OCI-M1 (cell line): ENCODE results near the gene SGSM2.
A peak's percentile ranks its signal among the peaks of the same experiment; 100 is the strongest.

Experiments used
- DNase-seq: peaks from one replicate; lab custom pipeline; 2025; lab: John Stamatoyannopoulos, UW

SGSM2 gene

DNA sequence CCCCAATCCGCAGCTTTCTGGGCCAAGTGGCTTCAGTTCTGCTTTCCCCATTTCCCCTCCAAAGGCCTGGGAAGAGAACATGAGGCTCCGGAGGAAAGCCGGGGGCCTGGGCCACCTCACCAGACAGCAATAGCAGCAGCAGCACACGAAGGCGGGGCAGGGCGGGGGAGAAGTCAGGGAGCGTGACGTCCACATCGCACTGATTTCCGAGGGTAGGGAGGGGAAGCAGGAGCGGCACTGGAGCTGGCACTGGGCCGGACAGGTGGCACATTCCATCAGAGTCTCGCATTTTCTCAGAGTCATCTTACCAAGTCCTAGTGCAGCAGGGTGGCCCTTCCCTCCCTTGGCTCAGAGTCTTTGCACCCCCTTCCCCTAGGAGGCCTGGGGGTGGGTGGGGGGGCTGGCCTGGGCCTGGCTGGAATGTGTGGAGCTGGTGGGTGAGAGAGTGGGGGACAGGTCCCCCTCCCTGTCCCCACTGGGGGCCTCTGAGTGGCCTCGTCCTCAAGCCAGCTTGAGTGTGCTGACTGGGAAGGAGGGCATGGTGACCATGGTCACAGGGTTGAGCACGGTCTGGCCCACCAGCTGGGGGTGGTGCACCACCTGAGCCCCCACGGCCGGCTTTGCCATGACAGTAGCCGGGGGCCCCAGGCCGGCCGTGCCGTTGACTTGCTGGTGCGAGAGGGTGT, 49.2 kb downstream of the SGSM2 start:
- DNase-seq = no peak

DNA sequence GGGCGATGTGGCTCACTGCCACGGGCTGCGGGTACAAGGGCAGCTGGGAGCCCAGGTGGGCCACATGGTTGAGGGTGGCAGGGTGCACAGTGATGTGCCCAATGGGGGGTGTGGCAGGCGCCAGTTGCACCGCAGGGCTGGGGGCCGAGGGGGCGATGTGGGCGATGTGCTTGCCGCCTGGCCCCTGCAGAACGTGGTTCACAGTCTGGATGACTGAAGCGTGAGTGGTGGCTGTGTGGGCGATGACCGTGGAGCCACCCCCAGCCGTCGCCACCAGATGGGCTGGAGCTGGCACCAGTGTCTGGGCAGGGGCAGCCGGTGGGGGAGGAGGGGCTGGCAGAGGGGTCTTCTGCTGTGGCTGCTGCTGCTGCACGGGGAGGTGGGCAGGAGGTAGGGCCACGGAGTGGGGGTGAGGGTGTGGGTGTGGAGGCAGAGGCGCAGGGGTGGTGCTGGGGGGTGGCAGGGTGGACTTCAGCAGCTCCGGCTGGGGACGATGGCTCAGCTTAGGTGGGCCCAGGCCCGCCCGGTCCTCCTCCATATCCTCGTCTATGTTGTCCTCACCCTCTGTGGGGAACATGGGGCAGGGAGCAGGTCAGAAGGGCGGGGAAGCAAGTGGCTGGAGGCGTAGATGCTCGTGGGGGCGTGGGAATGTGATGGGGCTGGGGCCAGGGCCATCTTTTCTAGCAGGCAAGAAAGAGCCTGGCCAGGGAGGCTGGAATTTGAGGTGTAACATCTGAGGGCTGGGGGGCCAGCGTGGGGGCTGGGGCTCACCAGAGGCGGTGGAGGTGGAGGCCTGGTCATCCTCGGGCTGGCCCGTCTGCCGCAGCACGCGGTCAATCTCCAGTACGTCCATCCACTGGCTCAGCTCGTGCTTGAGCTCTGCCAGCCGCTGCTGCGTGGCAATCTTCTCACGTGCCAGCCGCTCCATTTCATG, 50.1 kb downstream of the SGSM2 start:
- no peak for DNase-seq

DNA sequence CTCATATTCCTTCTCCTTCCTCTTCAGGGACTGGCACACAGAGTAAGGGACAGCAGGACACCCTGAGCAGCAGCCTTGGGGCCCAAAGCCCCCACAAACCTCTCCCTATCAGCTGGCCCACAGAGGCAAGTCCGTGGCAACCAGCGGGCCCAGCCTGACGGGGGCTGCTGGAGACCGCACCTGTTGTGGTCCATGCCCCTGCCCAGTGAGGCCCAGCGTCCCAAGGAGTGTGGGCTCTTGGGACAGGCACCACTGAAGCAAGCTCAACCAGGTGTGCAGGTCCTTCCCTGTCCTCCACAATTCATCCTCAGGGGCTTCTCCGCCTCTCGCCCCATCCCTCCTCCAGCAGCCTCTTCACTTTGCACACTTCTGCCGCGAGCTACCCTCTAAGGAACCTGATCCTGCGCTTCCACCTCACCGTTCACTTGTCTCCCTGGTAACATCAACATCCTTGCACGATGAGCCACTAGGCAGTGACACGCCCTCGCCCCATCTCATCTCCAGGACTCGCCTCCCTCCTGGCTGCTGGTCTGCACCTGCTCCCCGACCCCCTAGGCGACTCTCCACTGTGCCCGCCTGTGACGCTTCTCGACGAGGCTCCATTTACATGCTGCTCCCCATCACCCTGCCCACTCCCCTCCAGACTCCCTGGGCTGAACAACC, 50.9 kb downstream of the SGSM2 start:
- DNase-seq = no peak

DNA sequence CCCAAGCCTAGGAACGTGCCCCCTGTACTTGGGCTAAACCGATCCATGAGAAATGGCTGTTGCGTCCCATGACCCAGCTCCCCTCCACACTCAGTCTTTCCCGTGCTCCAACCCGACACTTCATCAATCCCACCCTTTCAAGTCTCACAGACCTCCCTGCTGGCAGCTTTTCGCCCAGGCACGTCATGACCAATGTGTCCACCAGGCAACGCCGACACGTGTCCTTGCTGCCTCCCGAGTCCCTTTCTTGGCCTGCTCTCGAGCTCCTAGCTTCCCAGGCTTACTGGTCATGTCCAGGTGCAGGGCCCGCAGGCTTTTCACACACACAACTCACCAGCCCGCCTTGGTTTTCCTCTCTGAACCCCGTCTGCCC, 51.4 kb downstream of the SGSM2 start:
- no peak for DNase-seq

DNA sequence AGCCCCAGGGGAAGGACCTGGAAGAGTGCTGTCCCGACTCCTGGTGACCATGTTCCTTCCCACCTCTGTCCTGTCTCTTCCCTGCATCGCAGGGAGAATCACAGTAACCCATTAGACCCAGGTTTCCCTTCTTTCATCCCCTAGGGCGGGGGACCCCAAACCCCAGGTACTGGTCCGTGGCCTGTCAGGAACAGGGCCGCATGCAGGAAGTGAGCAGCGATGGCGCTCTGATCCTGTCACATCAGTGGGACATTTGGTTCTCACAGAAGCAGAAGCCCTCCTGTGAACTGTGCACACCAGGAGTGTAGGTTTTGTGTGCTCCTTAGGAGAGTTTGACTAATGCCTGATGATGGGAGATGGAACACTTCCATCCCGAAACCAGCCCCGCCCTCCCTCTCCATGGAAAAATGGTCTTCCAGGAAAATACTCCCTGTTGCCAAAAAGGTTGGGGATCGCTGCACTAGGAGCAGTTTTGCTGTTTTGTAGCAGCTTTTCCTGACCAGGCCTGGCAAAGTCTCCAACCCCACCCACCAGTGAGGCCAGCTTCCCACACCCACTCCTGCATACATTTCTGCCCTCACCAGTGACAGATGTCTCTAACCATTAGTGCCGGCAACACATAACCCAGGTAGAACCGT, 53.0 kb downstream of the SGSM2 start:
- no peak for DNase-seq

DNA sequence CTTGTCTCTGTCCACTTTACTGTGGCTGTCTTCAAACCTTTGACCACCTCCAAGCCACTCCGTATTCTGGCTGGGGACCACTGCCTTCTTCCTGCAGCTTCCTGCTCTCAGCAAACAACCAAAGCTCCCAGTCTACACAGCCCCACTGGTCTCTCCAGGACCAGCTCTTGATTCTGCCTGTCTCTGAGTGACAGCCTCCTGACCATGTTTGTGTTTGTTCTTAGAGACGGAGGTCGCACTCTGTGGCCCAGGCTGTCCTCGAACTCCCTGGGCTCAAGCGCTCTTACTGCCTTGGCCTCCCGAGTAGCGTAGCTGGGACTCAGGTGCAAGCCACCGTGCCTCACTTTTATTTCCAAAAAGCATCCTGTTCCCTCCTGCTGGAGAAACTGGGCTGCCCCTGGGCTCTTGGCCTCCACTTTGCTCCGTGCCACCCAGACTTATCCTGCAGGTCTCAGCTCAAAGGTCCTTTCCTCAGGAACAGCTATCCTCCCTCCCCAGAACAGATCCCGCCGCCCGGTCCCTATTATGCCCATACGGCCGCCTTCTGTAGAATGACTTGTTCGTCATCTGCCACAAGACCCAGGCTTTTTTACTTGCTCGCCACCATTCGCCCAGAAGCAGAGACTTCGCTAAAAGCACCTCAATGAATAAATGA, 54.4 kb downstream of the SGSM2 start:
- DNase-seq = no peak

DNA sequence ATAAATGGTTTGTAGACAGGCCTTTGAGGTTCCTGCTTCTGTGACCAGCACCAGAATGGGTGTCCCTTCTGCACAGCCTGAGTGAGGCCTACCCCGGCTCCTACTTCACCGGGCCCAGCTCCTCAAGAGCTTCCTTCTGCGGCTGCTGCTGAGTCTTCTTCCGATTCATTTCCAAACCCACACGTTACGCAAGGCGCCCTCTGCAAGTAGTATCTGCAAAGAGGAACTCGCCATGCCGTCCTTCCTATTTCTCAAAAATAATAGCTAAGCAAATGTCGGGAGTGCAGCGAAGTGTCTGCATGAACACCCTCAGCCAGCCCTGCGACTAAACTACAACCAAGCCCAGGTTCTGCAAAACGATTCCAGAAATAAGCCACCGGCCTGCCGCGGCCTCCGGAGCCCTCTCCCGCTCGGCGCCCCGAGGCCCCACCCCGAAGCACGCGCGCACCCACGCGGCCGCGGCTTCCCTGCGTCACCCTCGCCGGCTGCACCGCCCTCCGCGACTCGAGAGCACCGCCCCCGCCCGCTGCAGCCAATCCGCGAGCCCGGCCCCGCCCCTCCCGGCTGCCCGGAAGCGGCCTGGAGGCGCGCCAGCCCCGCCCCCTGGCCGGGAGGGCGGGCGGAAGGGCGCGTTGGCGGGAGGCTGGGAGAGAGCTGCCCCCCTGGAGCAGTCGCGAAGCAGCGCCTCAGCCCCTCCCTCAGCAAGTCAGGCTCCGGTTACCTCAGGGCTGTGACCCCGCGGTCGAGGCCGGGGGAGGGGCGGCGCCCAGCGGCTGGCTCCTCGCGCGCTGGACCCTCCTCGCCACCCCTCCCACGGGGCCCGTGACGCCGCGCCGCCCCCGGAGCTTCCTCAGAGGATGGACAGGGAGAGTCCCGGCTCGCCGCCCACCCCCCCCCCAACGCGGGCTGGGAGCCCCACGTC, 55.2 kb downstream of the SGSM2 start:
- DNase-seq = peak; percentile 96

DNA sequence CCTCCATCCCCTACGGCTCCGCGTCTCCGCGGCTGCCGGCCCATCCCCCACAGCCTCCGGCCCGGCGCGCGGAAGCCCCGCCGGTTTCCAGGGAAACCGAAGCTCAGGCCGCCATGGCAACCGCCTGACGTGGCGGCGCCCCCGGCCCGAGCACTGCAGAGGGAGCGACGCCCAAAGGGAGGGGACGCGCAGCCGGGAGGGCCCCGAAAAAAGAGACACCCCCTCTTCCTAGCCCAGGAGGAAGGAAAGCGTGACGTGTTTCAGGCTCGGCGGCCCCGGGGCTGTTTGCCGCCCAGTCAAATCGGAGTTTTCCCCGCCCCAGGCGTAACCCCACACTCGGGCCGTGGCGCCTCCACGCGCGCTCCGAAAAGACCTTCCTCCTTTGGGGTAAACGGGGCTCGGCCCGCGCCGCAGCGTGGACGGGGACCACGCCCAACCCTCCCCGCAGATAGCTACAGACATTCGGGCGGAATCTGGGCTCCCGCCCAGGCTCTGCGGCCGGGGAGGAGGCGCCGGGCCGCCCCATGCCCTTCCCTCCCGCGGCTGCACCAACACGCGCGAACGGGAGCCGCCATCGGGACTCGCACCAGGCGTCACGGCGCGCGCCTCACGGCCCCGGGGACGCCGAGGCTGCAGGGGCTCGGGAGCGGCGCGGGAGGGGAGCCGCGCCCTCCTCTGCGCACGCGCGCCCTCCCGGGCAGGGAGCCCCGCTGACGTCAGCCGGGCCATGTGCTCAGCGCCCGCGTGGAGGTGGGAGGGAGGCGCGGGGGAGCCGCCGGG, 56.1 kb downstream of the SGSM2 start:
- DNase-seq = peak; percentile 92

DNA sequence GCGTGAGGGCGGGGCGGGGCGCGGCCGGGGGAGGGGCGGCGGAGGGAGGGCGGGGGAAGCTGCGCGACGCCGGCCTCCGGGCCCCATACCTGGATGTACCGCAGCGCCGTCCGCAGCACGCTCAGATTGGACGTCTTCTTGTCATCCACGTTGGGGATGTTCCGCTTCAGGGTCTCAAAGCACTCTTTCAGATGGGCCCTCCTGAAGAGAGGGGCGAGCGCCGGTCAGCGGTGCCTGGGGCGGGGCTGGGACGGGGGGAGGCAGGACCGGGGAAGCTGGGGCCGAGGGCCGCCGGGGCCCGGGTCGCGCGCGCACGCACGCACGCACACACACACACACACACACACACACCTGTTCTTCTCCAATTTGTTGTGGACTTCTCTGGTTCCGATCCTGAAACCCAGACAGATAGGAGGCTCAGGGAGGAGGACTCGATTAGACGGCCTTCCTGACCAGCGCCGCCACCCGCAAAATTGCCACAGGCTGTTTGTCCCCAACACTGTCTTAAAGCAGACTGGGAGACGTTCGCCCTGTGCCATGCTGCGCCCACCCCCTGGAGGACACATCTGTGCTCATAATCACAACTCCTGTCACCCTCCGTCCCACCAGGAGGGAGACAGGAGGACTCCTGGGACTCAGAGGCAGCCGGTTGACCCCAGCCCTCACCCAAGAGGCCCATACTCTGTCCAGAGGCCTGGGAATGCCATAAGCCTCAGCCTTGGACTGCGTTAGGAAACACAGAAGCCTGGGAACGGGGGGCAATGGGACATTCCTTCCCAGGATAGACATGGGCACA, 56.9 kb downstream of the SGSM2 start:
- no peak for DNase-seq

DNA sequence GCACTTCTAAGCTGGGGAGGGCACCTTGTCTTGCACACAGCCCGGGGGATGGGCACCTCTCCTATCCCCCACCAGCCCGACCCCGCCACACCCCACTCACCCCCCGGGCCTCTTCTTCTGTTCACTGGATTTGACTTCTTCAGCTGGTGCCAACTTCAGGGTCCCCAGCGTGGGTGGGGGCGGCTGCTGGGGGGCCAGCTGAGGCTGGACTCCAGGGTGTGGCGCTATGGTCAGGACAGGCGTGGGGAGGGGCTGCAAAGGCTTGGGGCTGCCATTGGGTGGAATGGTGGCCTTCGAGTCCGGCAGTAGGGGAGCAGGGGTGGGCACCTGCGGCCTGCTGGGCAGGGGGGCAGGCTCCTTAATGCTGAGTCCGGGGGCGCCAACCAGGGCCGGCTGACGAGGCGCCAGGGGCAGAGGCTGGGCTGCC, 57.5 kb downstream of the SGSM2 start:
- no peak for DNase-seq

DNA sequence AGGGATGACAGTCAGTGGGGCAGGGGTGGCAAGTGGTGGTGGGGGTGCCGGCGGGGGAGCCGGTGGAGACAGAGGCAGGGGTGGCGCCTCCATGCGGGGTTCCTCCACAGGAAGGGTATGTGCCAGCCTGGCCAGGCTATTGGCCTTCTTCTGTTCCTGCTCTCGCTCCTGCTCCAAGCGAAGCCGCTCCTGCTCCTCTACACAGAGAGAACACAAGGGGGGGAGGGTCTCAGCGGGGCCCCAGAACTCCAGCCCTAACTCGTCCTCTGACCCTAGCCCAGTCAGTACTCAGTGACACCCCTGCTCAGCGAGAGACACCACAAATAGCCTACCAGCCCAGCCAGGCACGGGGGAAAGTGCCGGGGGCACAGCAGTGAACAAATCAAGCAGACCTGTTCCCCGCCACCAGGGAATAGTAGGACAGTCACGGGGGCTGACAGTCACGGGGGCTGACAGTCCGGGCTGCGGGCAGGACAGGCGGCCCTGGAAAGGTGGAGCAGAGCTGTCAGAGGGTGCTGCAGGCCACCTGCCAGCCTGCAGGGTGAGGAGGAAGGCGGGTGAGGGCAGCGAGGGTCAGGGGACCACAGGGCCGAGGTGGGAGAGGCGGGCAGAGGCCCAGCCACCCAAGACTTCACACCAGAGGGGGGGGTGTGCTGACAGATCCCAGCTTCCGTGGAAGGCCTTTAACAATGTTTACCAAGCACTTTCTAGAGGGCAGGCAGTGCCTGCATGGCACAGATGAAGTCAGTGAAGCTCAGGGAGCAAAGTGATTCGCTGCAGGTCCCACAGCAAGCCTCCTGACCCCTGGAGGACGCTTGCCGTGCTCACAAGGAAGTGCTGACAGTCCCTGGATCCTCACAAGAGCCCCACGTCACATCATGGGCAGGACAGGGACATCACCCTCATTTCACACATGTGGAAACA, 58.2 kb downstream of the SGSM2 start:
- peak; percentile 28 for DNase-seq

DNA sequence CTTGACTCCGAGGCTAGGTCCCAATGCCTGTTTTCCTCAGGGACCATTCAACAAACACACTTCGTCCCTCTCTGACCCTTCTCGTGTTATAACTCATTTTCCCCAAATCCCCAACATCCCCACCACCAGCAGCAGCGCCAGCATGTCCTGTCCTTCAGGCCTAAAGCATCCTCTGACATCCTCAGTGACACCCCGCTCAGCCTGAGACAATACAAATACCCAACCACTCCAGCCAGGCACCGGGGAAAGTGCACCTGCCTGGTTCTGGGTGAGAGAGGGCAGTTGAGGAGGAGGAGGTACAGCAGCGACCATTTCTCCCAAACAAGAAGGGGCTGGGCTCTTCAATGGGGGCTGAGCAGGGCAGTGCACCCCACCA, 58.9 kb downstream of the SGSM2 start:
- DNase-seq = no peak

DNA sequence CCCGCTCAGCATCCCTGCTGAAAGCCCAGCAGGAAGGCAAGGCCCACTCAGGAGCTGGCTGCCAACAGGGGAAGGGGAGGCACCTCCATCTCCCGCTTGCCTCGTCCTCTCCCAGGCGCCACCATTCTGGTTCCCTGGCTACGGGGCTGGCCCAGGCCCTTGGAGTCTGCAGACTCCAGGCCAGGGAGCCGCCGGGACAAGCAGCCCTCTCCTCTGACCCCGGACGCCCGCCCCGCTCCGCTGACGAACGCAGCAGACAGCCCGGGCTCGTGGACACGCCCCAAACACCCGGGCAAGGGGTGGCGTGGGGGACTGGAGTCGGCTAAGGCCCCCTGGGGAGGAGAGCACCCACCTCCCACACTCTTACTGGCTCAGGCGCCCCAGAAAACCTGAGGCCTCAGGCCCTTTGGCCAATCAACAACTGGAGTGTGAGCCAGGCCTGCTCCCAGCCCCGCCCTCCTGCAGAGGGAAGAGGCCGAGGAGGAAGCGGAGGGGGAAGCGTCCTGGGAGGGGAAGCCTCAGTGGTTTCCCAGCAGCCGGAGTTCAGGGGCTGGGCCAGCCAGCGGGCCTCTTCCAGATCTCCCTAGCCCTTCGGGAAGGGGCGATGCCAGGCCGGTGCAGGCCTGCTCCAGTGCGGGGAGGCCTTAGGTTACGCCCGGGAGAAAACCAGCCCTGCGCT, 59.4 kb downstream of the SGSM2 start:
- DNase-seq = peak; percentile 94

DNA sequence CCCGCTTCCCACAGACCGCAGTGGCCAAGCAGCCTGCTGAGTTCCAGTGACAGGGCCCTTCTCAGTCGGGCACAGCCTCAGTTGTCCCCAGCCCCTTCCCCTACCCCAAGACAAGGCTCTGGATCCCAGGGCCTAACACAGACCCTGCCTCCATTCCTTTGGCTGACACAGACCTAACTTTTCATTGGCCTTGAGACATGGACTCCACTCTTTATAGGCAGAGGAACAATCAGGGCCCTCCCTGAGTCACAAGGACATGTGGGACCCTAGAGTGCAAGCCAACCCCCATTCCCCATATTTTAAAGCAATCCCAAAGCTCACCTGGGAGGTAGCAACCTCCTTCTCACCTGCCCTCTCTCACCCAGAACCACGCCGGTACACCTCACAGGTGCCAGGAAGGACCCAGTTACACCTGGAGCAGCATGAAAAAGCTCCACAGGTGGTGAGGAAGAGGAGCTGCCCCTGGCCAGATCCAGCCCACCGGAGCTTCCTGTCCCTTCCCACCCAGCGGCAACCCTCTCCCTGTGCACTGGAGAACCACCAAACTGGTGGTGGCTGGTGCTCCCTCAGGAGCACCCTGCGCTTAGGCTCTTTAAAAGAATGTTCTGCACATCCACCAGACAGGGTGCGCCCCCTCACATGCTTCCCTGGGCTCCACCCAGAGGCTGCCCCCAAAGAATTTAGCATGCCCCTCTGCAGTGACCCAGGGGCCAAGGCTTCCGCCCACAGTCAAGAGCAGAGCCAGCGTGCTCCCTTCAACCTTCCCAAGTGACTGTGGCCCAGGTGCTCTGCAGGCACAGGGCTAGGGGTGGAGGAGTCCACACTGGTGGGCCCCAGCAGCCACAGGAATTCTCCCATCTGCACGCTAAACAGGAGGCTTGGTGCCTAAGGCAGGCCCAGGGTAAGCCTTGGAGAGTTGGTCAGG, 60.2 kb downstream of the SGSM2 start:
- no peak for DNase-seq

DNA sequence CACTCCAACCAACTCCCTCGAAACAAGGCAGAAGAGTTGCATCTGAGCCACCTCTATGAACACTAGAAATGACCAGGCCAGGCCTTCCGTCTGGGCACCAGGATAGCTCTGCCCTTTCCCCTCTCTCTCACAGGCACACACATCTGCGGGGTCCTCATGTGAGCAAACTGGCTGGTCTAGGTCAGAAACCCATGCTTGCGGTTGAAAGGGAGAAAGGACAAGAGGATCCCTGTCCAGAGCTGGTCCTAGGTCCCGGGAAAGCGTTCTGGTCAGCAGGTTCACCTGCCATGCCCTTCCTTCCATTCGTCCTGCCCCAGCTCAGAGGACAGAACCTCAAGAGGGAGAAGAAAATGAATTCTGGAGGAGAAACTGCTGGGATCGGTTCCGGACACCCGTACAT, 60.9 kb downstream of the SGSM2 start:
- DNase-seq = no peak
